Vagina (tissue), 2 donors: ENCODE results near the gene ATP2B2. TPM values are rescaled to one million over a fixed set of nuclear protein-coding genes. Genes with fewer than 3 reads are reported as not detected.

Source experiments
- DNase-seq, 2 donors: peaks; one replicate each; pipeline ENCODE4 v3.0.0-alpha.2; 2017; ENCODE audit errors: extremely low spot score in 2 of 2
- H3K27ac ChIP-seq: fragments of 200-600 bp; sonication (generic); one replicate; pipeline ENCODE4 v1.5.1; 2019
- H3K27me3 ChIP-seq: fragments of 200-600 bp; sonication (generic); one replicate; pipeline ENCODE4 v1.5.1; 2019
- H3K36me3 ChIP-seq, 2 donors: fragments of 200-600 bp; sonication (generic); one replicate each; pipeline ENCODE4 v1.5.1; 2017 to 2019
- H3K4me1 ChIP-seq: fragments of 200-600 bp; sonication (generic); one replicate; pipeline ENCODE4 v1.5.1; 2019
- H3K4me3 ChIP-seq, 2 donors: fragments of 200-600 bp; sonication (generic); 1 replicate in 1 of 2; 2 replicates in 1 of 2; pipeline ENCODE4 v1.5.1; 2016 to 2019
- H3K9me3 ChIP-seq: fragments of 200-600 bp; sonication (generic); one replicate; pipeline ENCODE4 v1.5.1; 2019
- POLR2A ChIP-seq, 2 donors: fragments of 450-650 bp; IDR thresholded peaks; one replicate each; pipeline ENCODE4 v1.6.1; 2017; ENCODE audit warnings: antibody characterized with exemption in 2 of 2, mild to moderate bottlenecking in 2 of 2, moderate library complexity in 2 of 2
- POLR2AphosphoS5 ChIP-seq, 2 donors: sonication (generic); formaldehyde crosslinking; IDR thresholded peaks; one replicate each; pipeline ENCODE4 v1.9.0; 2017; ENCODE audit warnings: antibody characterized with exemption in 2 of 2, mild to moderate bottlenecking in 2 of 2, low read depth in 1 of 2; ENCODE audit not compliant: insufficient read depth in 1 of 2
- intact Hi-C: fragments of 100-400 bp; cut with DNase I; formaldehyde crosslinking; loops from one replicate; pipeline ENCODE4 v1.15.1; 2023
- total RNA-seq: library from RNA; depleted of rRNA; stranded (reverse); fragments of >200 nt; gene quantifications from one replicate; pipeline ENCODE4 v1.2.3, GENCODE V29; 2016
- TF ChIP-seq, protein P1 (sequence below), 3 experiments: fragments of 450-650 bp in 2 of 3; fragments of 200-600 bp in 1 of 3; sonication (generic) in 1 of 3; IDR thresholded peaks; one replicate each; pipeline ENCODE4 v1.5.1; 2017 to 2019; ENCODE audit warnings: antibody characterized with exemption in 3 of 3, mild to moderate bottlenecking in 2 of 3, moderate library complexity in 2 of 3

The ATP2B2 gene
- total RNA-seq, 1 donor from 2014 or later, result 0.25 TPM

- intact Hi-C loops, result no loop called here
- DNase-seq, result no peak
- no peaks in the 10 kb centered on the region for H3K4me1 ChIP-seq
- no peak for TF ChIP-seq POLR2A (IDR thresholded peaks at IDR 0.05)
- TF ChIP-seq POLR2AphosphoS5 (IDR thresholded peaks at IDR 0.05; ENCODE audit: insufficient read depth in 1 of 2, low read depth in 1 of 2), result no peak
- TF ChIP-seq, protein P1, sequence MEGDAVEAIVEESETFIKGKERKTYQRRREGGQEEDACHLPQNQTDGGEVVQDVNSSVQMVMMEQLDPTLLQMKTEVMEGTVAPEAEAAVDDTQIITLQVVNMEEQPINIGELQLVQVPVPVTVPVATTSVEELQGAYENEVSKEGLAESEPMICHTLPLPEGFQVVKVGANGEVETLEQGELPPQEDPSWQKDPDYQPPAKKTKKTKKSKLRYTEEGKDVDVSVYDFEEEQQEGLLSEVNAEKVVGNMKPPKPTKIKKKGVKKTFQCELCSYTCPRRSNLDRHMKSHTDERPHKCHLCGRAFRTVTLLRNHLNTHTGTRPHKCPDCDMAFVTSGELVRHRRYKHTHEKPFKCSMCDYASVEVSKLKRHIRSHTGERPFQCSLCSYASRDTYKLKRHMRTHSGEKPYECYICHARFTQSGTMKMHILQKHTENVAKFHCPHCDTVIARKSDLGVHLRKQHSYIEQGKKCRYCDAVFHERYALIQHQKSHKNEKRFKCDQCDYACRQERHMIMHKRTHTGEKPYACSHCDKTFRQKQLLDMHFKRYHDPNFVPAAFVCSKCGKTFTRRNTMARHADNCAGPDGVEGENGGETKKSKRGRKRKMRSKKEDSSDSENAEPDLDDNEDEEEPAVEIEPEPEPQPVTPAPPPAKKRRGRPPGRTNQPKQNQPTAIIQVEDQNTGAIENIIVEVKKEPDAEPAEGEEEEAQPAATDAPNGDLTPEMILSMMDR (IDR thresholded peaks at IDR 0.05), result no peak
- H3K36me3 ChIP-seq, result no peaks in the 10 kb centered on the region
- no peaks in the 10 kb centered on the region for H3K27me3 ChIP-seq
- no peaks in the 10 kb centered on the region for H3K9me3 ChIP-seq
- H3K4me3 ChIP-seq, result no peak overlapping the region
- H3K27ac ChIP-seq, result no peak overlapping the region
Observed at GRCh38 chr3:10526366-10526765, 21.0 kb upstream of the ATP2B2 start.

DNA sequence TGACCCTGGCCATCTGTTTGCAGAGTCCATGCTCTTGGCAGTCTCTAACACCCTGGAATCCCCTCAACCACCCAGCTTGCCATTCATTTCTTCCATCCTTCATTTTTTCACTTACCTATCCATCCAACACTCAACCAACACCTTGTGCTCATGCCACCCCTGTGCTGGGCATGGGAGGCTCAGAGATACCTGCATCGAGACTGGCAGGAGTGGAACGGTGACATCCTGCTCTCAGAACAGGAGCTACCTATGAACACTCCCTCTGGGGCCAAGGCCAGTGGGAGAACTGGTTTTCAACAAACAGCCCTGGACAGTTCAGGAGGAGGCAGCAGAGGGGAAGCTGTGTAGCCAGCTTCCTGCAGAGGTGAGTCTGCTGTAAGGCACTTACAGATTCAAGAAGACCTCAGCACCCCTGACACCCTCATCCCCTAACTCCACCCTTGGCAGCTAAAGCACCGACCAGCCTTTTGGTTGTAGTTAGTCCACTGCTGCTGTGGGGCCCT, 19.5 kb upstream of the ATP2B2 start:
- no peaks in the 10 kb centered on the region for H3K36me3 ChIP-seq
- TF ChIP-seq, protein P1 (IDR thresholded peaks at IDR 0.05), result no peak
- TF ChIP-seq POLR2A (IDR thresholded peaks at IDR 0.05), result no peak
- no peak for TF ChIP-seq POLR2AphosphoS5 (IDR thresholded peaks at IDR 0.05; ENCODE audit: insufficient read depth in 1 of 2, low read depth in 1 of 2)
- no peak overlapping the region for H3K27ac ChIP-seq
- H3K4me3 ChIP-seq, result no peak overlapping the region
- intact Hi-C loops, result no loop called here
- no peaks in the 10 kb centered on the region for H3K4me1 ChIP-seq
- no peak for DNase-seq
- H3K9me3 ChIP-seq, result no peaks in the 10 kb centered on the region
- H3K27me3 ChIP-seq, result no peaks in the 10 kb centered on the region

GRCh38 chr3:10524270-10524669, 18.9 kb upstream of the ATP2B2 start:
- H3K4me3 ChIP-seq, result no peak overlapping the region
- no peaks in the 10 kb centered on the region for H3K27me3 ChIP-seq
- H3K36me3 ChIP-seq, result no peaks in the 10 kb centered on the region
- TF ChIP-seq, protein P1 (IDR thresholded peaks at IDR 0.05), result no peak
- TF ChIP-seq POLR2A (IDR thresholded peaks at IDR 0.05) (no peak), POLR2AphosphoS5 (IDR thresholded peaks at IDR 0.05; ENCODE audit: insufficient read depth in 1 of 2, low read depth in 1 of 2) (no peak)
- H3K27ac ChIP-seq, result no peak overlapping the region
- H3K9me3 ChIP-seq, result no peaks in the 10 kb centered on the region
- H3K4me1 ChIP-seq, result no peaks in the 10 kb centered on the region
- DNase-seq, result no peak
- intact Hi-C loops, result no loop called here

GRCh38 chr3:10523561-10523960, 18.2 kb upstream of the ATP2B2 start:
- Histone ChIP-seq H3K27me3 (no peaks in the 10 kb centered on the region), H3K36me3 (no peaks in the 10 kb centered on the region), H3K9me3 (no peaks in the 10 kb centered on the region), H3K4me3 (no peak overlapping the region), H3K4me1 (no peaks in the 10 kb centered on the region), H3K27ac (no peak overlapping the region)
- DNase-seq, result no peak
- no peak for TF ChIP-seq POLR2AphosphoS5 (IDR thresholded peaks at IDR 0.05; ENCODE audit: insufficient read depth in 1 of 2, low read depth in 1 of 2)
- TF ChIP-seq, protein P1 (IDR thresholded peaks at IDR 0.05), result no peak
- no peak for TF ChIP-seq POLR2A (IDR thresholded peaks at IDR 0.05)
- intact Hi-C loops, result no loop called here

DNA sequence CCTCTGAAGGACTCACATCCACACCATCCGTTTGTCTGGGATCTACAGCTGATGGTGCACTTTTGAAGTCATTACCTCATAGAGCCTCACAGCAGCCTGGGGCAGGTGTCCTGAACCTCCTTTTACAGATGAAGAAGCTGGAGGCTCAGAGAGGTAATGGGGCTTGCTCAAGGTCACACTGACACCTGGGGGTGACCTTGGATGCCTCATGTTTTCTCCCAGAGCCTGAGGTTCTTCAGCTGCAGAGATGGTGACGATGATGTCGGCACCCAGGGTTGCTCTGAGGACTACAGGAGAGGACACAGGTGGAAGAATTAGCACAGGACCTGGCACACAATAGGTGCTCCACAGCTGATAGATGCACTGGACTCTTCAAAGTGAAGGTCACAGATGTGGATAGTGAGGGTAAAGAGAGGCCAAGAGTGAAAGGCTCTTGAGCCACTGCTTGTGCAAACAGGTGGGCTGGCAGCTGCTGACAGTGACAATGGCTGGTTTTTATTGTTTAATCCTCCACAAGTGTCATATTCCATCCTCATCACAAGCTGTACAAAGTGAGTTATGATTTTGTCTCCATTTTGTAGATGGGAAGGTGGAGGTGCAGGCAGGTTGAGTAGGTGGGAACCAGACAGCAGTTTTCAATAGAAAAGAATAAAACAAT, 17.4 kb upstream of the ATP2B2 start:
- Histone ChIP-seq H3K9me3 (no peaks in the 10 kb centered on the region), H3K27me3 (no peaks in the 10 kb centered on the region), H3K27ac (no peak overlapping the region), H3K36me3 (no peaks in the 10 kb centered on the region), H3K4me3 (no peak overlapping the region), H3K4me1 (no peaks in the 10 kb centered on the region)
- TF ChIP-seq POLR2AphosphoS5 (IDR thresholded peaks at IDR 0.05; ENCODE audit: insufficient read depth in 1 of 2, low read depth in 1 of 2), result no peak
- TF ChIP-seq POLR2A (IDR thresholded peaks at IDR 0.05), result no peak
- TF ChIP-seq, protein P1 (IDR thresholded peaks at IDR 0.05), result no peak
- intact Hi-C loops, result no loop called here
- DNase-seq, result no peak
